Fibroblast of the aortic adventitia (primary cell): ENCODE measurements around the gene HNRNPA2B1. TPM values are rescaled to one million over a fixed set of nuclear protein-coding genes. Genes with fewer than 3 reads are reported as not detected.

Experiments used
- DNase-seq: peaks from one replicate; pipeline ENCODE4 v3.0.0-alpha.2; 2010; ENCODE audit warnings: low read depth
- H3K4me3 ChIP-seq: 2 replicates; pipeline ENCODE4 v1.5.1; 2011; ENCODE audit warnings: low read depth, mild to moderate bottlenecking, control low read depth, low read length, moderate library complexity
- total RNA-seq: library from RNA; depleted of rRNA; stranded (reverse); fragments of >200 nt; gene quantifications from 2 replicates; pipeline ENCODE4 v1.2.3, GENCODE V29; 2012; ENCODE audit warnings: low replicate concordance
- TF ChIP-seq, protein P1 (sequence below): IDR thresholded peaks from 2 replicates; pipeline ENCODE4 v1.5.1; 2011; ENCODE audit warnings: mild to moderate bottlenecking, low read length, control low read depth, inconsistent platforms; ENCODE audit not compliant: insufficient read depth

The HNRNPA2B1 gene
- total RNA-seq, 1 donor = 141 TPM

DNA sequence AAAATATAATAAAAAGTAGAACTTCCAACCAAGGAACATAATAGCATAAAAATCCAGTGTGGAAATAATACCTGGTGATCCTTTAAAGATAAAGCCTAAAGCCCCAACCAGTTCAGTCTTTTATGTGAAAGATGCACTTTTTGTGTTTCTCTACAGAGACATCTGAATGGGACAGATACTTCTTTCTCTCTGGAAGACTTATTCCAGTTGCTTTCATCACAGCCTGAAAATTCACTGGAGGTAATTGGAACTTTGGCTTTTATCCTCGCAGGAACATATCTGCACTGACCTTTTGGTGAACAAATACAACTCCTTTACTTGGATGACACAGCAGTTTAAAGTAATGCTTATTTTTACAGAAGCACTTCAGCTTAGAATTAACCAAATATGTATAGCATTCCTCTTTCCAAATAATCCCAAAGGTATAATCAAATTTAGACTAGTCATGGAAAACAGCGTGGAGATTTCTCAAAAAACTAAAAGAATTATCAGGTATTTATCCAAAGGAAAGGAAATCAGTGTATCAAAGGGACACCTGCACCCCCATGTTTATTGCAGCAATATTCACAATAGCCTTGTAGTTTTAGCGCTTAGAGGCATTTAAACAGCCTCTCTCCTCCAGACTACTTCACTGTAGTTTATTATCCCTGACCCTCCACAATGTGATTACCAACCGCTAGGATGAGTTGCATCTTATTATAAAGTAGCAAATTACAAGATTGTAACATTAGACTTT, 16.8 kb downstream of the HNRNPA2B1 start:
- H3K4me3 ChIP-seq = no peak overlapping the region
- DNase-seq = no peak
- TF ChIP-seq, protein P1, sequence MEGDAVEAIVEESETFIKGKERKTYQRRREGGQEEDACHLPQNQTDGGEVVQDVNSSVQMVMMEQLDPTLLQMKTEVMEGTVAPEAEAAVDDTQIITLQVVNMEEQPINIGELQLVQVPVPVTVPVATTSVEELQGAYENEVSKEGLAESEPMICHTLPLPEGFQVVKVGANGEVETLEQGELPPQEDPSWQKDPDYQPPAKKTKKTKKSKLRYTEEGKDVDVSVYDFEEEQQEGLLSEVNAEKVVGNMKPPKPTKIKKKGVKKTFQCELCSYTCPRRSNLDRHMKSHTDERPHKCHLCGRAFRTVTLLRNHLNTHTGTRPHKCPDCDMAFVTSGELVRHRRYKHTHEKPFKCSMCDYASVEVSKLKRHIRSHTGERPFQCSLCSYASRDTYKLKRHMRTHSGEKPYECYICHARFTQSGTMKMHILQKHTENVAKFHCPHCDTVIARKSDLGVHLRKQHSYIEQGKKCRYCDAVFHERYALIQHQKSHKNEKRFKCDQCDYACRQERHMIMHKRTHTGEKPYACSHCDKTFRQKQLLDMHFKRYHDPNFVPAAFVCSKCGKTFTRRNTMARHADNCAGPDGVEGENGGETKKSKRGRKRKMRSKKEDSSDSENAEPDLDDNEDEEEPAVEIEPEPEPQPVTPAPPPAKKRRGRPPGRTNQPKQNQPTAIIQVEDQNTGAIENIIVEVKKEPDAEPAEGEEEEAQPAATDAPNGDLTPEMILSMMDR = no peak

DNA sequence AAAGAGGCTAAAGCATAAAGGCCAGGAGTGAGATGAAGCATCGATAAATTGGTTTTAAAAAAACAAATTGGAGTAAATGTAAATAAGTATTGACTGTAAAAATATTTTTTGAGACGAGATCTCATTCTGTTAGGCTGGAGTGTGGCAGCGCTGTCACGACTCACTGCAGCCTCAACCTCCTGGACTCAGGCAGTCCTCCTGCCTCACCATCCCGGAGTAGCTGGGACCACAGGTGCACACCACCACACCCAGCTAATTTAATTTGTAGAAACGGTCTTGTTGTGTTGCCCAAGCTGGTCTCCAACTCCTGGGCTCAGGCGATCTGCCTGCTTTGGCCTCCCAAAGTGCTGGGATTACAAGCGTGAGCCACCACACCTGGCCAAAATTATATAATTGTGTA, 17.8 kb downstream of the HNRNPA2B1 start:
- TF ChIP-seq, protein P1 = no peak
- DNase-seq = no peak
- H3K4me3 ChIP-seq = no peak overlapping the region

DNA sequence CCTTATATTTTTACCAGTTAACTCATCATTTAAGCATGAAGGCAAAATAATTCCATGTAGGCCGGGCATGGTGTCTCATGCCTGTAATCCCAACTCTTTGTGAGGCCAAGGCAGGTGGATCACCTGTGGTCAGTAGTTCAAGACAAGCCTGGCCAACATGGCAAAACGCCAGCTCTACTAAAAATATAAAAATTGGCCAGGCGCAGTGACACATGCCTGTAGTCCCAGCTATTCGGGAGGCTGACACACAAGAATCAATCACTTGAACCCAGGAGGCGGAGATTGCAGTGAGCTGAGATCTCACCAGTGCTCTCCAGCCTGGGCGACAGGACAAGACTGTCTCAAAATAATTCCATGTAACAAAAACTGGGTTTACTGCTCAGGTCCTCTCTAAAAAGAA, 18.3 kb downstream of the HNRNPA2B1 start:
- TF ChIP-seq, protein P1 = no peak

DNA sequence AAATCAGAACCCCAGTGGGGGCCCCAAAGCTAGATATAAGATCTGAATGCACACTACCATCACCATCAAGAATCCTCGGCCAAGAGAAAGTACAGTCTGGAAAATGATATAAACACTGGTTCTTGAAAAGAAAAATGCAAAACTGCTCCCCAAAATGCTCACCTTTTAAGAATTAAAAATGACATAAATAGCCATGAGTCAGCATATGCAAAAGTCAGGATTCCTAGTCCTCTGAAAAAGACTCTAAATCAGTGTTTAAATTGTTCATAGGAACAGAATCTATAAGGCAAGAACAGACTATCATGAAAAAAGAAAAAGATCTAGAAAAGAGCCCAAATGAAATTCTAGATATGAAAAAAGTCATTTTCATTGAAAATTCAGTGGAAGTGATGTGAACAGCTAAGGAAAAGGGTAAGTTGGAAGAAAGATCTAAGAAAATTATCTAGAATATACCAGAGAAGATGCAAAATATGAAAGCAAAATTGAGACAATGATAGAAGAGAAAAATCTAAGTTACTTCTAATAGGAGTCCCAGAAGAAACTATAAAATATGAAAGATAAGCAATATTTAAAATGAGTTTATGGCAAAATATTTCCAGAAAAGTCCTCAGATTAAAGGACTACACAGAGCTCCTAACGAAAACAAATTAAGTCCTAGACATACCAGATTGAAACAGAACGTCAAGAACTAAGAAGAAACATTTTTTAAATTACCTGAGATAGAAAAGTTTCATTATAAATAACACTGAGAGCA, 18.9 kb downstream of the HNRNPA2B1 start:
- no peak for DNase-seq
- TF ChIP-seq, protein P1 = no peak
- H3K4me3 ChIP-seq = no peak overlapping the region

More for the DNA sequence above, 18.3 kb downstream of the HNRNPA2B1 start:
- H3K4me3 ChIP-seq = no peak overlapping the region
- DNase-seq = no peak

DNA sequence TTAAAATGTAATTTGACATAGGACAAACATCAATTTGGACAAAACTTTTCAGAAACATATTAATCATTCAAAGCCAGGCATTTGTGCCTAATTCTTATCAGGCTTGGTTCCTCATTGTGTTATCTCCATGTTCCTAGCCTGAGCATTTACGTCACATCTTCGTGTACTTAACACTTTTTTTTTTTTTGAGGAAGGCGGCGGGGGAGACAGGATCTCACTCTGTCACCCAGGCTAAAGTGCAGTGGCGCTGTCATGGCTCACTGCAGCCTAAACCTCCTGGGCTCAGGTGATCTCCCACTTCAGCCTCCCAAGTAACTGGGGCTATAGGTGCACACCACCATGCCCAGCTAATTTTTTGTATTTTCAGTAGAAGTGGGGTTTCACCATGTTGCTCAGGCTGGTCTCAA, 19.8 kb downstream of the HNRNPA2B1 start:
- TF ChIP-seq, protein P1 = no peak
- DNase-seq = no peak

DNA sequence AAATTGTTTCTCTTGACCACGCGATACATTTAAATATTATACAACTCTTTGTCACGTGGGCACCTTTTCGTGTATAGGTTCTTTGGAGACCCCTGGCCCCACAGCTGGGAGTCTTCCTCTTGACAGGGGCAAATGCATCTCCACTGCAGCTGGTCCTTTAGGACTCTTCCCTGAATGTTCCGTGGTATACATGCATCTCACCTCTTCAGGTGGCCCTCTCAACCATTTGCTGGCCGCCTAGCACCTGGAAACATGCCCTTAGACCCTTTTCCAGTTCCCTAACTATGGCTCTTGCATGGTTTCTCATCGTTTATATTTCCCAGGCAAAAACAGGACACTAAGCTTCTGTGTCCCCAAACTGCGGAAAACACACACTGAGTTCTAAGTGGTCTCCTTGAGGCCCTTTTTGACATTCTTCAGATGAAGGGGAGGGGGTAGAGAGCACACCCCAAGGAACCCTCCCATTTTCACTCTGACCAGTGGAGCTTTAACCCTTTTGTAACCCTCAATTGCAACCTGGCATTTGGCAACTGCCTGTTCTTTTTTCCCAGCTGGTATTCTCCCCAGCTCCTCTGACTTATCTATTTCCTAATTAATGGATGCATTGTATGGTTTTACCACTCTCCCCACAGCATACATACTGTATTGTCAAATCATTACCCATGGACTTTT, 20.6 kb downstream of the HNRNPA2B1 start:
- no peak for DNase-seq
- TF ChIP-seq, protein P1 = no peak
- no peak overlapping the region for H3K4me3 ChIP-seq

More for the DNA sequence above, 19.8 kb downstream of the HNRNPA2B1 start:
- H3K4me3 ChIP-seq = no peak overlapping the region
